Measurements from ENCODE around the gene ATAD5. TPM values are rescaled to one million over a fixed set of nuclear protein-coding genes. Genes with fewer than 3 reads are reported as not detected.

Gene ATAD5
- total and polyA plus RNA-seq, 2 of the 13 experiments (the other 11 are each of a cell fraction or from before 2014, with no cell fraction given): 1.8 to 10.7 TPM

GRCh38 chr17:30915833-30916611, 84.3 kb downstream of the ATAD5 start (continued):
- no peak for TF ChIP-seq HOMEZ (CRISPR knock-in tag; IDR thresholded peaks at IDR 0.05; ENCODE audit: low read depth)
- no peak for TF ChIP-seq KAT8 (CRISPR knock-in tag; IDR thresholded peaks at IDR 0.05)
- TF ChIP-seq ZNF501 (CRISPR knock-in tag; IDR thresholded peaks at IDR 0.05): no peak
- TF ChIP-seq TCF7L2 (IDR thresholded peaks at IDR 0.05; ENCODE audit: low read depth, low read length): peak; percentile 91
- peak; percentile 84 for TF ChIP-seq FOXA1 (IDR thresholded peaks at IDR 0.05)
- peak; percentile 22; the same call in 1 of the 2 replicates for TF ChIP-seq FOXA1 (CRISPR knock-in tag; IDR thresholded peaks at IDR 0.05)
- TF ChIP-seq PHB2 (IDR thresholded peaks at IDR 0.05; ENCODE audit: partially characterized antibody): no peak
- peak; percentile 55; the same call in 1 of the 2 replicates for TF ChIP-seq ZNF24 (IDR thresholded peaks at IDR 0.05)
- no peak for TF ChIP-seq ZNF512 (CRISPR knock-in tag; IDR thresholded peaks at IDR 0.05)
- peak; percentile 69; the same call in 1 of the 2 replicates for TF ChIP-seq GFI1 (CRISPR knock-in tag; IDR thresholded peaks at IDR 0.05; ENCODE audit: borderline replicate concordance)
- no peak for TF ChIP-seq HIVEP1 (CRISPR knock-in tag; IDR thresholded peaks at IDR 0.05)
- no peak for TF ChIP-seq CREB1 (IDR thresholded peaks at IDR 0.05)
- TF ChIP-seq CREB1 (CRISPR knock-in tag; IDR thresholded peaks at IDR 0.05): peak; percentile 69; the same call in 1 of the 2 replicates
- TF ChIP-seq ZNF503 (CRISPR knock-in tag; IDR thresholded peaks at IDR 0.05): peak; percentile 83
- TF ChIP-seq SAP130 (CRISPR knock-in tag; IDR thresholded peaks at IDR 0.05; ENCODE audit: low read depth): peak; percentile 55
- no peak for TF ChIP-seq GATAD1 (CRISPR knock-in tag; IDR thresholded peaks at IDR 0.05)

Measured in HepG2 (cell line).